GM21619 (cell line): Measurements from ENCODE around the gene ADAM11.

Experiments used
- ATAC-seq: cut with Tn5 transposase; IDR thresholded peaks from one replicate; pipeline ENCODE4 v1.9.1; 2021; ENCODE audit not compliant: unreplicated experiment

The ADAM11 gene

GRCh38 chr17:44757045-44757917 lies 1.5 kb upstream of the ADAM11 start:
- no peak for ATAC-seq

DNA sequence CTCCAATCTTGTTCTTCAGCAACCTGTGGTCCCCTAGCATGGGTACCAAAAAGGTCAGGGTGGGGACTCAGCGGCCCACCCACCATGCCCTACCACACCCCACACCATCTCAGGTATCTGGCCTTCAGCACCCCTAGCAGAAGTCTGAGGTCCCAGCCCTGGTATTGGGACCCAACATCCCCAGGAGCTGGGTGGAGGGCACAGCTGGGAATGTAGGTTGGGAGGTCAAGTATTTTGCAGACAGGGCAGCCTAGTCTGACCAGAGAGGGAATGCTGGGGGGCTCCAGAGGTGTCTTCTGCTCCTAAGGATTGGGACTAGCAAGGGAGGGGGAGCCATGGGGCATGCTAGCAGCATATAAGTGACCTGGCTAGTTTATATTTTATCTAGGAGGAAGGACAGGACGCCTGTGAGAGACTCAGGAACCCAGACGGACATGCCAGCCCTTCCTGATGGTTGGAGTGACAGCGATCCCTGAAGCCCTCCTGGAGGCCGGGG lies 822 bp upstream of the ADAM11 start:
- ATAC-seq, result no peak

DNA sequence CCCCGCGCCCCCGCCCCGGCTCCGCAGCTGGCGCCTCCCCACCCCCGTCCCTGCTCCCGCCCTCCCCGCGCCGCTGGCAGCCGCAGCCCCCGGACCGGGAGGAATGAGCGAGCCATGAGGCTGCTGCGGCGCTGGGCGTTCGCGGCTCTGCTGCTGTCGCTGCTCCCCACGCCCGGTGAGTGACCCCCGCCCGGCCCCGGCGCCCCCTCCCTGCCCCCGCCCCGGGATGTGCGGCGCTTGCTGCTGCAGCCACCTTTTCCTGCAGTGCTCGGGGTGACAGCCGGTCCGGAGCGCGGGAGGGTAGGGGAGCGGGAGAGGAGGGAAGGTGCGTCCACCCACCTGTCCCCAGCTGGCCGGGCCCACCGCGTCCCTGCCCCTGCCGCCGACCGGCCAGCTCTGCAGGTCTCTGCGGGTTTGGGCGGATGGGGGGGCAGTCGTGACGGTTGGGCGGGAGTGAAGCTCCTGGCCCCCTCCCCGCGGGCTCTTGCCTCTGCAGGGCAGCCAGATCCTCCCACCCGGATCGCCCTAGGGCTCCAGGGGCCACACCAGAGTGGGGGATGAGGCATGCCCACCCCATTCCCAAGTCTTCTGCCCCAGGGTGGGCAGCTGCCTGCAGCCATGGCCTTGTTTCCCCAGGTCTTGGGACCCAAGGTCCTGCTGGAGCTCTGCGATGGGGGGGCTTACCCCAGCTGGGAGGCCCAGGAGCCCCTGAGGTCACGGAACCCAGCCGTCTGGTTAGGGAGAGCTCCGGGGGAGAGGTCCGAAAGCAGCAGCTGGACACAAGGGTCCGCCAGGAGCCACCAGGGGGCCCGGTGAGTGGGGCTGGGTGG lies 513 bp downstream of the ADAM11 start:
- ATAC-seq, result no peak

DNA sequence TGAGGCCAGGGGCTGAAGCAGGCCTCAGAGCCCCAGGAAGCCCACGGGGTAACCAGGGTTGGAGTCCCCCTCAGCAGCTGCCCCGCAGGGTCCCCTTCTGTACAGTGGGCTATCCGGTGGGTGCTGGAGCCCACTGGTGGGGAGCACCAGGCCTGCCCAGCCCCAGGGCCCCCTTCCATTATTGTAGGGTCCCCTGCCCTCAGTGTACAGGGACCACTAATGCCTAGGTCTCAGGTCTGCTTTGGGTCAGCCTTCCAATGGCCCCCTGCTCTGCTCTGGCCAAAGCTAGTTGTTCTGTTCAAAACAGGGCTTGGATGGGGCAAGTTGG lies 1.1 kb downstream of the ADAM11 start:
- ATAC-seq, result no peak

DNA sequence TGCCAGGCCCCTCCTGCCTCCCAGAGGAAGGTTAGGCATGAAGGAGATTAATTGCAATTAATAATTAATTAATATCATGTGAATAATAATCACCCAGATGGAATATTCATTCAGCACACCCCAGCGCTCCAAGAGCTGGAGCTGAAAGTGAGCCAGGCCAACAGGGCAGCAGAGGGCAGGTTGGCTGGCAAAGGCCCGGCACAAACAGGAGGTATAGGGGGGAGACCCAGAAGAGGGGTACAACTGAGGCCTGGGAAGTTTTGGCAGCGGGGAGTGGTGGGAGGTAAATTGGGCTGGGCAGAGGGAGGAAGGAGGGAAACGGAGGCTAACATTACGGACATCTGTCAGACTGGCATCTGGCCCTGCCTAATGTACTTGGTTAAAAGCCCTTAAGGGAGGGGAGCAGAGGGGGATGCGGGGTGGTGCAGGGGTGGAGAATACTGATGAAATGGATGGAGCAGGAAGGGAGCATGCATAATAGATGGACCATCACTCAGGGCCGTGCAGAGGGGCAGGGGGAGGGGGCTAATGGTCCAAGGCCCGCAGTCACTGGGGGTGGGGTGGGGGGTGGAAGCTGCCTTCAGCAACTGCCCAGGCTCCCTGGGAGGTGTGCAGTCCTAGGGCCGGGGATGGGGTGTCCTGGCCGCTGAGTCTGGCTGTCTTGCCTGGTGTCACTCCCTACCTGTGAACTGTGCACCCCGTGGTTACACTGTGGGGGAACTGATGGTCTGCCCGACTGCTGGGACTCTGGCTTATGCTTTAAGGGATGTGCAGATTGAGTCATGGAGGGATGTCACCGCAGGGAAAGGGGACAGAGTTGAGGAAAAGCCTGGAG lies 1.9 kb downstream of the ADAM11 start:
- ATAC-seq, result no peak

GRCh38 chr17:44761932-44762810 lies 3.4 kb downstream of the ADAM11 start:
- ATAC-seq, result no peak

DNA sequence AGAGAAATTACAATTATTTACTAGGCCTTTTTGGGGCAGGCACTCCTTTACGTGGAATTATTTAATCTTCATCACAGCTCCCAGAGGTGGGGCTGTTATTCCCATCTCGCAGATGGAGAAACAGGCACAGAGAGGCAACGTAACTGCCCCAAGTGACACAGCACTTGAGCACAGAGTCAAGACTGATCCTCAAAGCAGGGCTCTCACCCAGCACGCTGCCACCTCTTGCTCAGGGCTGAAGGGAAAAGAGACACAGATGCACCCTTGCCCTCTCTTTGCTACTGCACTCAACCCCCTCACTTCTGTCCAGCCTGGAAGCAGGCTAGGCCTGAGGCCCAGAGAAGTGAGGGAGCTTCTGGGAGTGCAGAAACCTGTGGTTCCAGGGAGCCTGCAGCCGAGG lies 4.4 kb downstream of the ADAM11 start:
- no peak for ATAC-seq

DNA sequence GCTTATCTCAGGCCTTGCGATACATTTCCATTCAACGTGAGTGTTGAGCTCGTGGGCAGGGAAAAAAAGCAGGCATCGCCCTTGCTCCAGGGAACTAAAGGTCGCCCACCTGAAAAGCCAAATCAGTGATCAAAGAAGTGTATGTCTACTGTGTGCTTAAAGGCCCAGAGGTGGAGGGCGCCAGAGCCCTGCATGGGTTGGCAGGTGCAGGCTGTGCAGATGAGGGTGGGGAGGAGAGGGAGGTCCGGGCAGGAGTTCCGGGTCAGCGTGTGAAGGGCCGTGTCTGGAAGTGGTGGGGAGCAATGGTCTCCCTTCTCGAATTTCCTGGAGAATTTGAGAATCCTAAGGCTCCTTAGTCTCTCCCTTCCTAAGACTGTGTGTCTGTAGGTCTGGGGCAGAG lies 7.2 kb downstream of the ADAM11 start:
- no peak for ATAC-seq

- no peak for ATAC-seq
Observed at GRCh38 chr17:44766409-44767038, 7.7 kb downstream of the ADAM11 start.

DNA sequence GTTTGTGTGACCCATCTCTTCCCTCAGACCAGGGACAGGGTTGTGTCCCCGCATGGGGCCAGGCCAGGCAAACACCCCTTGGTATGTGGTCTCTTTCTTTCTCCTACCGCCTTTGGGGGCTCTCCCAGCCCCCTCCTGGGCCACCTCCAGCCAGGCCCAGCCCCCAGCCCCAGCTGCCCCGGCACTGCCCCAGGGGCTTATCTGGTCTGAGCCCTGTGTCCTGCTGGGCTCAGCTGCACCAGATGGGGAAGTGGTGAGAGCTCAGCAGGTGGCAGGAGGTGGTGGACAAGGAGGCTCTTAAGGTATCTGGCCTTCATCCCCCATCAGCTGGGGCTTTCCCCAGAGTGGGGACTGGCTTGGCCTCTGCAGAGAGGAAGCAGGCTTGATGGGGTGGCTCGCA lies 8.7 kb downstream of the ADAM11 start:
- no peak for ATAC-seq

DNA sequence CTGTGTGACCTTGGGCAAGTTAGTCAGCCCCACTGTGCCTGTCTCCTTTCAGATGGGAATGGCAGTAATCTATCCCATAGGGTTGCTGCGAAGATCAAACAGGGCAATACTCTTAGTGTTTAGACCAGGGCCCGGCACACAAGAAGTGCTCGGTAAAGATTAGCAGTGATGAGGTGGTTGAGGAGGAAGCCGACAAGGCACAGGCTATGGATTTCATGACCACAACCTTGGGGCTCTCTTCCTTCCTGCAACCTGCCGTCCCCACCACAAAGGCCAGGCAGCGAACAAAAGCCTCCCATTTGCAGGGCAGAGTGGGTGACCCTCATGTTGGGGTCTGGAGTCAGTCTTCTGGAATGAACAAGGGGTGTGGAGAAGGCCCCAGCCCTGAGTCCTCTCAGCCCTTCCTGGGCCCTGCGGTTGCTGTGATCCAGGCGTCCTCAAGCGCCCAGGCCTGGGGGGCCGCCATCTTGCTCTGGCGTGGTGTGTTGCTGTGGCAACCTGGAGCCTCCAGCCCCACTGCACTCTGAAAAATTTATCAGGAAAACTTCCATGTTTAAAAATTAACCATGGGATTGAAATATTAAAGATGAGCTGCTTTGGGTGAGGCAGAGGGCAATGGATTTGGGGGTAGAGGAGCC lies 9.8 kb downstream of the ADAM11 start:
- ATAC-seq, result no peak

DNA sequence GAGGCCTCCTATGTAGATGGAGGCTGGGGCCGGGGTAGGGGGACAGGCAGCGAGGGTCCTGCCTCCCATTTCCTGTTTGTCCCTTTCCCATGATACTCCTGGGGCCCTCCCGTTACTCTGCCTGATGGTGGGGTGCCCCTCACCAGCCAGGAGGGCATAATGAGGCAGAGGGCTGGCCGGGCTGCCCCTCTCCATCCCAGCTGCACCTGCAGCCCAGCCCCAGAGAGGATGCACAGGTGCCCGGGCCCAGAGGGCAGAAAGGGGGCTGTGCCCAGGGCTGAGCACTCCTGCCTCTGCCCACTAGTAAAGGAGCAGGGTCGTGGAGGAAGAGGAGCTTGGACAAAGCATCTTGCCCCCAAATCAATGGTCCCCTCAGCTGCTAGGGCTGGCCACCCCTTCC lies 10.4 kb downstream of the ADAM11 start:
- ATAC-seq, result no peak

DNA sequence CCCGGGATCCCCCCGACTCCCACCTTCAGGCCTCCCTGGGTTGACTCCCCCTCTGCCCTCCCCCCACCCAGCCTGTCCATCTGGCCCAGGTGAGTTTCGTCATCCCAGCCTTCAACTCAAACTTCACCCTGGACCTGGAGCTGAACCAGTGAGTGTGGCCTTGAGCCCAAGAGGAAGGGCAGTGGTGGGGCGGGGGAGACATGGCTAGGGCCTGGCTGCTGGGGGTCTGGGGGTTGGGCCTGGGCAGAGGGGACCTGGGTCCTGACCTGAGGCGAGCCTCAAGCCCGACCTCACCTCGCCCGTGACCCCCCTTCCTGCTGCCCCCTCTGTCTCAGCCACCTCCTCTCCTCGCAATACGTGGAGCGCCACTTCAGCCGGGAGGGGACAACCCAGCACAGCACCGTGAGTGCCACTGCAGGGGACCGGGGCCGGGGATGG lies 10.9 kb downstream of the ADAM11 start:
- no peak for ATAC-seq

DNA sequence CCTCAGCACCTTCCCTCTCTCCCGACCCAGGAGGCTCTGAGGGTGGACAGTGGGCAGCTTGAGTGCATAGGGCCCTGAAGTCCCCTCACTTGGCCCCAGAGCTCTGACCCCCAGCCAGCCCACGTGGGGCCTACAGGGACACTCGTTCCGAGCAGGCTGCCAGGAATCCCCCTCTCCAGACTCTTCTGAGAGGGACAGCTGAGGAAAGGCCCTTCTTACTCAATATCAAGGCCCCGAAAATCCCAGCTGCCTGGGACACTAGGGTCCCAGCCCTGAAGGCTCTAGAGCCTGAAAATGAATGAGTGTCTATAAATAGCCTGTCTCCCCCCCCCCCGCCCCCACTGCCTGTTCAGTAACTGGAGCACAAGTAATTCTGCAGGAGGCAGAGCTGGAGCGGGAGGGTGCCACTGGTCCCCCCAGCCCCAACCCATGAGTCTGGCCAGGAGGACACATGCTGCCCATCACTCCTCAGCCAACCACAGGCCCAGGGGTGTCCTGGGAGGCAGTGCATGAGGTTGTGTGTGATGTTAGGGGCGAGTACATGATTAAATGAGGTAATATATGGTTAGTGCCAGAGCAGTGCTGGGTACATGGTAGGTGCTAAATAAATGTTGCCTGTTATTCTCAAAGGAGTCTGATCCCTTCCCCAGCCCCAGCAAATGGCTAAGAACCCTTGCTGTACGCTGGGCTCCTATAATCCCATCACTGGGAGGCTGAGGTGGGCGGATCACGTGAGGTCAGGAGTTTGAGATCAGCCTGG lies 11.6 kb downstream of the ADAM11 start:
- no peak for ATAC-seq

DNA sequence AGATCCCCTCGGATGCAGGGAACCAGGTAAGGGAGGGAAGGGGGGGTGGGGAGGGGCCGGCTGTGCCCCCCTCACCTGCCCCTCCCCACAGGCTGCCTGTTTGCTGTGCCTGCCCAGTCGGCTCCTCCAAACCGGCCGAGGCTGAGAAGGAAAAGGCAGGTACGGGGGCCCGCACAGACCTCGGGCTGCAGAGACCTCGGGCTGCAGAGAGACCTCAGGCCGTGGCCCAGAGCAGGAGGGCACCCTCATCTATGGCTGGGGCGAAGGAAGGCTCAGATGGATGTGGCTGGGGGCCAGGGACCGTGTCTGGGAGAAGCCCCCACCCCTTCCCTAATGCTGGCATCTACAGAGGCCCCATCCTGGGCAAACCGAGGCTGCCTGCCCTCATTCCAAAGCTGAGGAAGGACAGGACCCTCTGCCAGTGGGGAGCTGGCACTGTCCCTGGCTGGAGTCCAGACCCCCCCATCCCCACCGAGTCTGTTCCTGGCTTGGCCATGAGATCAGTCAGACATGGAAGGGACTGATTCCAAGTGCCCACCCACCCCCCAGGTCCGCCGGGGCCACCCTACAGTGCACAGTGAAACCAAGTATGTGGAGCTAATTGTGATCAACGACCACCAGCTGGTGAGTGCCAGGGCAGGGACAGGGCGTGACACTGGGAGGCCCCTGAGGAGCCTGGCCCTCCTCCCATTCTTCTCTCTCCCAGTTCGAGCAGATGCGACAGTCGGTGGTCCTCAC lies 13.7 kb downstream of the ADAM11 start:
- no peak for ATAC-seq

- no peak for ATAC-seq
Observed at GRCh38 chr17:44773140-44773539, 14.4 kb downstream of the ADAM11 start.

GRCh38 chr17:44774271-44775135 lies 15.7 kb downstream of the ADAM11 start:
- ATAC-seq, result peak; percentile 36
